Measurements from ENCODE around the gene ZMIZ1. TPM values are rescaled to one million over a fixed set of nuclear protein-coding genes. Genes with fewer than 3 reads are reported as not detected.

ZMIZ1 gene
- polyA plus RNA-seq, 3 donors from 2014 or later, result 1.2 to 9.5 (median 1.8) TPM

- H3K4me3 Mint-ChIP-seq, result no peak overlapping the region
- H3K27ac Mint-ChIP-seq, result peak overlapping the region in 1 of 6 donors; percentile 10
- peaks cover 6 to 36% of the 10 kb centered on the region in 2 donors for H3K4me1 Mint-ChIP-seq
- no peak for DNase-seq
- H3K9me3 Mint-ChIP-seq, result no peaks in the 10 kb centered on the region
- H3K36me3 Mint-ChIP-seq, result peaks cover 0 to 4% (median 0%) of the 10 kb centered on the region in 3 donors
- peaks cover 0 to 2% (median 1%) of the 10 kb centered on the region in 3 donors for H3K27me3 Mint-ChIP-seq (ENCODE audit: low read depth in 3 of 3)
Measured at GRCh38 chr10:79235765-79236432, 167.1 kb downstream of the ZMIZ1 start.

GRCh38 chr10:79236433-79236765, 167.6 kb downstream of the ZMIZ1 start:
- Mint-ChIP-seq H3K9me3 (no peaks in the 10 kb centered on the region), H3K27ac (no peak overlapping the region), H3K27me3 (ENCODE audit: low read depth in 3 of 3) (peaks cover 0 to 3% (median 1%) of the 10 kb centered on the region in 3 donors), H3K4me3 (no peak overlapping the region), H3K4me1 (peaks cover 11 to 41% of the 10 kb centered on the region in 2 donors), H3K36me3 (peaks cover 0 to 4% (median 0%) of the 10 kb centered on the region in 3 donors)
- DNase-seq, result no peak

- H3K4me1 Mint-ChIP-seq, result peaks cover 18 to 48% of the 10 kb centered on the region in 2 donors
- no peaks in the 10 kb centered on the region for H3K9me3 Mint-ChIP-seq
- H3K4me3 Mint-ChIP-seq, result no peak overlapping the region
- peaks cover 0 to 3% (median 1%) of the 10 kb centered on the region in 3 donors for H3K27me3 Mint-ChIP-seq (ENCODE audit: low read depth in 3 of 3)
- DNase-seq, result no peak
- H3K27ac Mint-ChIP-seq, result no peak overlapping the region
- H3K36me3 Mint-ChIP-seq, result no peaks in the 10 kb centered on the region
Measured at GRCh38 chr10:79237454-79238157, 168.8 kb downstream of the ZMIZ1 start.

- H3K4me3 Mint-ChIP-seq, result no peak overlapping the region
- no peaks in the 10 kb centered on the region for H3K36me3 Mint-ChIP-seq
- peaks cover 18 to 48% of the 10 kb centered on the region in 2 donors for H3K4me1 Mint-ChIP-seq
- no peaks in the 10 kb centered on the region for H3K9me3 Mint-ChIP-seq
- peaks cover 0 to 5% (median 1%) of the 10 kb centered on the region in 3 donors for H3K27me3 Mint-ChIP-seq (ENCODE audit: low read depth in 3 of 3)
- DNase-seq, result no peak
- H3K27ac Mint-ChIP-seq, result peak overlapping the region in 1 of 6 donors; percentile 69
Measured at GRCh38 chr10:79238158-79238520, 169.4 kb downstream of the ZMIZ1 start.

- H3K9me3 Mint-ChIP-seq, result no peaks in the 10 kb centered on the region
- peaks cover 0 to 6% (median 1%) of the 10 kb centered on the region in 3 donors for H3K27me3 Mint-ChIP-seq (ENCODE audit: low read depth in 3 of 3)
- no peak overlapping the region for H3K27ac Mint-ChIP-seq
- peaks cover 18 to 48% of the 10 kb centered on the region in 2 donors for H3K4me1 Mint-ChIP-seq
- H3K36me3 Mint-ChIP-seq, result no peaks in the 10 kb centered on the region
- DNase-seq, result no peak
- H3K4me3 Mint-ChIP-seq, result no peak overlapping the region
Measured at GRCh38 chr10:79238606-79239005, 169.8 kb downstream of the ZMIZ1 start.

- peaks cover 0 to 6% (median 1%) of the 10 kb centered on the region in 3 donors for H3K27me3 Mint-ChIP-seq (ENCODE audit: low read depth in 3 of 3)
- no peak overlapping the region for H3K27ac Mint-ChIP-seq
- H3K36me3 Mint-ChIP-seq, result no peaks in the 10 kb centered on the region
- no peaks in the 10 kb centered on the region for H3K9me3 Mint-ChIP-seq
- no peak for DNase-seq
- peaks cover 25 to 56% of the 10 kb centered on the region in 2 donors for H3K4me1 Mint-ChIP-seq
- H3K4me3 Mint-ChIP-seq, result no peak overlapping the region
Measured at GRCh38 chr10:79239275-79239779, 170.6 kb downstream of the ZMIZ1 start.

GRCh38 chr10:79239924-79240581, 171.3 kb downstream of the ZMIZ1 start:
- H3K27me3 Mint-ChIP-seq (ENCODE audit: low read depth in 3 of 3), result peaks cover 0 to 11% (median 1%) of the 10 kb centered on the region in 3 donors
- H3K4me1 Mint-ChIP-seq, result peaks cover 32 to 63% of the 10 kb centered on the region in 2 donors
- no peak for DNase-seq
- H3K4me3 Mint-ChIP-seq, result peak overlapping the region in 3 of 5 donors; percentile 17 to 55 (median 27)
- no peaks in the 10 kb centered on the region for H3K9me3 Mint-ChIP-seq
- no peaks in the 10 kb centered on the region for H3K36me3 Mint-ChIP-seq
- peak overlapping the region in 1 of 6 donors; percentile 71 for H3K27ac Mint-ChIP-seq

GRCh38 chr10:79241629-79241989, 172.8 kb downstream of the ZMIZ1 start:
- H3K4me3 Mint-ChIP-seq, result peak overlapping the region; percentile 81 to 86 (median 82)
- H3K36me3 Mint-ChIP-seq, result no peaks in the 10 kb centered on the region
- no peaks in the 10 kb centered on the region for H3K9me3 Mint-ChIP-seq
- peaks cover 47 to 62% of the 10 kb centered on the region in 2 donors for H3K4me1 Mint-ChIP-seq
- peak overlapping the region in 5 of 6 donors; percentile 67 to 80 (median 69) for H3K27ac Mint-ChIP-seq
- peaks cover 0 to 11% (median 1%) of the 10 kb centered on the region in 3 donors for H3K27me3 Mint-ChIP-seq (ENCODE audit: low read depth in 3 of 3)
- no peak for DNase-seq

GRCh38 chr10:79241990-79242619, 173.3 kb downstream of the ZMIZ1 start:
- H3K36me3 Mint-ChIP-seq, result no peaks in the 10 kb centered on the region
- peaks cover 0 to 11% (median 1%) of the 10 kb centered on the region in 3 donors for H3K27me3 Mint-ChIP-seq (ENCODE audit: low read depth in 3 of 3)
- DNase-seq, result peak in 1 of 3 donors; percentile 23
- no peaks in the 10 kb centered on the region for H3K9me3 Mint-ChIP-seq
- H3K4me3 Mint-ChIP-seq, result peak overlapping the region; percentile 81 to 86 (median 82)
- H3K4me1 Mint-ChIP-seq, result peaks cover 50 to 61% of the 10 kb centered on the region in 2 donors
- peak overlapping the region in 5 of 6 donors; percentile 30 to 80 (median 67) for H3K27ac Mint-ChIP-seq

- Mint-ChIP-seq H3K36me3 (no peaks in the 10 kb centered on the region), H3K27ac (peak overlapping the region in 1 of 6 donors; percentile 70), H3K9me3 (no peaks in the 10 kb centered on the region), H3K4me3 (peak overlapping the region; percentile 54 to 77 (median 68)), H3K4me1 (peaks cover 56 to 61% of the 10 kb centered on the region in 2 donors), H3K27me3 (ENCODE audit: low read depth in 3 of 3) (peaks cover 0 to 11% (median 1%) of the 10 kb centered on the region in 3 donors)
- peak; percentile 49 to 62 (median 54) for DNase-seq
Measured at GRCh38 chr10:79242620-79243152, 173.9 kb downstream of the ZMIZ1 start.

GRCh38 chr10:79243181-79244067, 174.7 kb downstream of the ZMIZ1 start:
- H3K4me1 Mint-ChIP-seq, result peaks cover 63 to 69% of the 10 kb centered on the region in 2 donors
- H3K27me3 Mint-ChIP-seq (ENCODE audit: low read depth in 3 of 3), result peaks cover 0 to 11% (median 3%) of the 10 kb centered on the region in 3 donors
- H3K9me3 Mint-ChIP-seq, result no peaks in the 10 kb centered on the region
- peak overlapping the region; percentile 80 to 89 (median 85) for H3K4me3 Mint-ChIP-seq
- H3K27ac Mint-ChIP-seq, result peak overlapping the region; percentile 87 to 92 (median 89)
- DNase-seq, result peak; percentile 51 to 56 (median 55)
- H3K36me3 Mint-ChIP-seq, result no peaks in the 10 kb centered on the region

- Mint-ChIP-seq H3K27me3 (ENCODE audit: low read depth in 3 of 3) (peaks cover 0 to 9% (median 3%) of the 10 kb centered on the region in 3 donors), H3K4me1 (peaks cover 70 to 75% of the 10 kb centered on the region in 2 donors), H3K27ac (peak overlapping the region; percentile 87 to 92 (median 89)), H3K36me3 (no peaks in the 10 kb centered on the region), H3K4me3 (peak overlapping the region; percentile 80 to 89 (median 85)), H3K9me3 (no peaks in the 10 kb centered on the region)
- DNase-seq, result no peak
Measured at GRCh38 chr10:79244068-79244442, 175.3 kb downstream of the ZMIZ1 start.

Measured in immature natural killer cell (primary cell).